K562 (cell line): Measurements from ENCODE around the gene CAPN10. TPM values are rescaled to one million over a fixed set of nuclear protein-coding genes. Genes with fewer than 3 reads are reported as not detected.

Experiments used
- ATAC-seq: fragments of 200-7000 bp; cut with Tn5 transposase; 3 replicates; pipeline ENCODE4 v1.9.1; 2020; ENCODE audit warnings: moderate library complexity
- BruUV-seq: library from RNA; stranded (reverse); fragments of 400-500 nt; replicated peaks from 2 replicates; lab custom pipeline; 2021; lab: Mats Ljungman, UMichigan
- CTCF ChIA-PET: fragments of 300-600 bp; formaldehyde crosslinking; extraction: SDS; loops from one replicate; lab custom pipeline; 2021; ENCODE audit warnings: low intra/inter-chr PET ratio; lab: Yijun Ruan, JAX
- POLR2A ChIA-PET: fragments of 300-600, 350-650 bp; sonication (Branson Sonifier 250); formaldehyde crosslinking; extraction: SDS; loops from one replicate; lab custom pipeline; 2021; ENCODE audit warnings: antibody characterized with exemption, inconsistent platforms; lab: Yijun Ruan, JAX
- DNase-seq, 4 experiments: peaks; one replicate each; pipeline versions ENCODE4 v3.0.0 to v3.0.0-alpha.2; 2011 to 2018; ENCODE audit warnings: low spot score in 3 of 4, mixed read lengths in 3 of 4; ENCODE audit errors: extremely low read depth in 1 of 4
- FAIRE-seq: peaks from 2 replicates; lab custom pipeline; 2011; peaks lifted over from hg19 to GRCh38; lab: Jason Lieb, UNC
- H2AFZ ChIP-seq: 2 replicates; pipeline ENCODE4 v1.6.0; 2011; ENCODE audit warnings: low read depth, low read length, control low read depth, inconsistent platforms
- H3K27ac ChIP-seq: fragments of 200-600 bp; 3 replicates; pipeline ENCODE4 v1.8.0; 2011; ENCODE audit warnings: low read depth, mild to moderate bottlenecking, control low read depth, inconsistent platforms, low read length, moderate library complexity, mixed read lengths; ENCODE audit errors: extremely low read depth
- H3K27me3 ChIP-seq, 2 experiments: fragments of 300-600 bp in 1 of 2; 2 replicates in 1 of 2; 3 replicates in 1 of 2; pipeline versions ENCODE4 v1.6.0 to v1.8.0; 2011; ENCODE audit warnings: inconsistent platforms in 2 of 2, low read length in 2 of 2, mild to moderate bottlenecking in 1 of 2, mixed read lengths in 1 of 2, moderate library complexity in 1 of 2; ENCODE audit not compliant: control insufficient read depth in 2 of 2, insufficient read depth in 2 of 2
- H3K36me3 ChIP-seq: fragments of 300-600 bp; 3 replicates; pipeline ENCODE4 v1.8.0; 2011; ENCODE audit warnings: mild to moderate bottlenecking, low read length, inconsistent platforms; ENCODE audit not compliant: control insufficient read depth, insufficient read depth
- H3K4me1 ChIP-seq, 2 experiments: fragments of 200-600 bp in 1 of 2; replicated peaks in 1 of 2; 2 replicates in 1 of 2; 3 replicates in 1 of 2; pipeline versions ENCODE4 v1.5.1 to v1.8.0; 2011; ENCODE audit warnings: inconsistent platforms in 2 of 2, low read length in 2 of 2, mild to moderate bottlenecking in 1 of 2, mixed read lengths in 1 of 2, moderate library complexity in 1 of 2; ENCODE audit not compliant: control insufficient read depth in 2 of 2, insufficient read depth in 2 of 2
- H3K4me2 ChIP-seq: 2 replicates; pipeline ENCODE4 v1.6.1; 2011; ENCODE audit warnings: low read length, control low read depth, inconsistent platforms, mixed read lengths; ENCODE audit not compliant: insufficient read depth
- H3K4me3 ChIP-seq: fragments of 200-600 bp; sonication (generic), shearing (Covaris generic); 2 replicates; pipeline ENCODE4 v1.5.1; 2016; ENCODE audit warnings: control low read depth, inconsistent platforms
- H3K79me2 ChIP-seq: fragments of 200-600 bp; 3 replicates; pipeline ENCODE4 v1.8.0; 2011; ENCODE audit warnings: low read length, inconsistent platforms; ENCODE audit not compliant: control insufficient read depth, insufficient read depth
- H3K9ac ChIP-seq, 2 experiments: 2 replicates each; pipeline versions ENCODE4 v1.6.0 to v1.6.1; 2011; ENCODE audit warnings: low read depth in 2 of 2, low read length in 2 of 2, control low read depth in 1 of 2, inconsistent platforms in 1 of 2, mild to moderate bottlenecking in 1 of 2, mixed read lengths in 1 of 2; ENCODE audit not compliant: insufficient read depth in 1 of 2
- H3K9me1 ChIP-seq: one replicate; pipeline ENCODE4 v1.6.0; 2011; ENCODE audit warnings: inconsistent platforms, mild to moderate bottlenecking, low read length, moderate library complexity; ENCODE audit not compliant: control insufficient read depth, insufficient read depth
- H3K9me3 ChIP-seq: replicated peaks from 2 replicates; pipeline ENCODE4 v1.5.1; 2011; ENCODE audit warnings: low read depth, low read length, inconsistent platforms; ENCODE audit not compliant: control insufficient read depth, insufficient read depth
- H4K20me1 ChIP-seq: replicated peaks from 2 replicates; pipeline ENCODE4 v1.6.1; 2011; ENCODE audit warnings: low read length, inconsistent platforms, mixed read lengths; ENCODE audit not compliant: control insufficient read depth, insufficient read depth
- CTBP1 ChIP-seq: fragments of 450-650 bp; IDR thresholded peaks from 2 replicates; pipeline ENCODE4 v1.6.1; 2016; ENCODE audit warnings: borderline replicate concordance
- POLR2AphosphoS5 ChIP-seq: IDR thresholded peaks from 2 replicates; pipeline ENCODE4 v1.6.1; 2011; ENCODE audit warnings: mild to moderate bottlenecking, low read depth, low read length, moderate library complexity; ENCODE audit not compliant: control insufficient read depth, insufficient read depth
- TCF3 ChIP-seq: sonication (generic); formaldehyde crosslinking; IDR thresholded peaks from 2 replicates; pipeline ENCODE4 v1.4.0; 2020; ENCODE audit warnings: mild to moderate bottlenecking, missing genetic modification reagents
- ZNF133 ChIP-seq: fragments of 250-450 bp; sonication (Bioruptor Pico); IDR thresholded peaks from 2 replicates; pipeline ENCODE4 v1.4.0; 2020; ENCODE audit warnings: mild to moderate bottlenecking
- ZNF143 ChIP-seq: sonication (generic); formaldehyde crosslinking; IDR thresholded peaks from 2 replicates; pipeline ENCODE4 v1.9.0; 2022; ENCODE audit warnings: mild to moderate bottlenecking, missing genetic modification reagents
- ZSCAN29 ChIP-seq: fragments of 450-650 bp; IDR thresholded peaks from 2 replicates; pipeline ENCODE4 v1.6.1; 2017
- WGBS: fragments of 100-300 bp; shearing (Covaris generic); methylation state at CpG from one replicate; pipeline ENCODE4 v1.1.6; 2016; ENCODE audit warnings: low coverage, mixed read lengths; ENCODE audit not compliant: insufficient coverage; ENCODE audit errors: missing lambda C conversion rate; 5-methylcytosine and 5-hydroxymethylcytosine counted together
- in situ Hi-C: fragments of 300-500 bp; cut with MboI; formaldehyde crosslinking; loops from 4 replicates; pipeline ENCODE4 v1.15.0; 2018; ENCODE audit warnings: inconsistent platforms, mixed read lengths
- intact Hi-C: fragments of 100-400 bp; cut with micrococcal nuclease; formaldehyde crosslinking; loops from 2 replicates; pipeline ENCODE4 v1.14.2; 2022
- polyA plus RNA-seq, 8 experiments: library from polyadenylated mRNA; depleted of rRNA in 4 of 8; stranded (reverse) in 5 of 8; unstranded in 3 of 8; fragments of >200 nt; fragmentation: Nextera tagmentation in 2 of 8; fragmentation: Illumina TruSeq in 1 of 8; extraction: Ambion mirVana in 2 of 8; extraction: Trizol in 1 of 8; gene quantifications; 2 replicates each; pipeline versions ENCODE4 v1.2.1 to v1.2.3, GENCODE V29; 2011 to 2014; ENCODE audit warnings: inconsistent platforms in 1 of 8, missing spikeins in 1 of 8
- total RNA-seq, 7 experiments: library from RNA; depleted of rRNA in 6 of 7; stranded (reverse); fragments of >200 nt in 6 of 7; fragmentation: Illumina TruSeq in 2 of 7; extraction: Trizol in 2 of 7; gene quantifications; 2 replicates each; pipeline versions ENCODE4 v1.2.1 to v1.2.3, GENCODE V29; 2011 to 2021; ENCODE audit warnings: low replicate concordance in 1 of 7

CAPN10 gene
- total and polyA plus RNA-seq, 9 of the 15 experiments (the other 6 are each of a cell fraction or from before 2014, with no cell fraction given): 0.08 to 26.1 (median 8.4) TPM

- Histone ChIP-seq H2AFZ (no peak overlapping the region), H3K4me3 (no peak overlapping the region), H3K79me2 (peaks cover 40% of the 10 kb centered on the region), H3K4me2 (no peak overlapping the region; the same call in 1 of the 2 replicates), H3K27ac (no peak overlapping the region), H4K20me1 (no peaks in the 10 kb centered on the region; the same call in 1 of the 2 replicates), H3K9me3 (no peaks in the 10 kb centered on the region), H3K27me3 (no peaks in the 10 kb centered on the region), H3K36me3 (peaks cover 28% of the 10 kb centered on the region; the same call in 2 of the 3 replicates), H3K9me1 (no peaks in the 10 kb centered on the region), H3K9ac (peak overlapping the region in 1 of 2 experiments; percentile 60; a peak in 1 of 4 replicates), H3K4me1 (peaks cover 17 to 51% of the 10 kb centered on the region in 2 experiments)
- in situ Hi-C loops (no loop called here), intact Hi-C loops (no loop called here)
- no peak for TF ChIP-seq CTBP1
- TF ChIP-seq ZNF143 (CRISPR knock-in tag): no peak
- no peak for TF ChIP-seq ZSCAN29
- ChIA-PET POLR2A (interaction anchor here (0.6 to 1.4 kb wide), 2 partner anchors 9 to 92 kb away, joined by 3 to 4 read pairs; no protein-coding TSS in a partner anchor), CTCF (no interaction called here)
- 24% methylated on average over 3 of the region's 4 CpGs for WGBS
- DNase-seq (no peak), ATAC-seq (no peak), FAIRE-seq (no peak)
- BruUV-seq: no TSS peak
These were observed 2.1 kb downstream of the CAPN10 start for GRCh38 chr2:240588669-240589068.

GRCh38 chr2:240589375-240589774 lies 2.8 kb downstream of the CAPN10 start:
- 58% methylated on average over 4 of the region's 14 CpGs for WGBS
- no peaks in the 10 kb centered on the region; the same call in 1 of the 2 replicates for H4K20me1 ChIP-seq
- no peak for FAIRE-seq

More at GRCh38 chr2:240589375-240589774, 2.8 kb downstream of the CAPN10 start:
- no peak for ATAC-seq
- in situ Hi-C loops: no loop called here
- Histone ChIP-seq H3K9ac (no peak overlapping the region), H3K9me3 (no peaks in the 10 kb centered on the region), H3K36me3 (peaks cover 28% of the 10 kb centered on the region; the same call in 2 of the 3 replicates), H3K4me3 (no peak overlapping the region), H3K9me1 (no peaks in the 10 kb centered on the region), H3K27ac (no peak overlapping the region), H2AFZ (no peak overlapping the region), H3K79me2 (peaks cover 37% of the 10 kb centered on the region), H3K4me1 (peaks cover 12 to 47% of the 10 kb centered on the region in 2 experiments), H3K4me2 (no peak overlapping the region), H3K27me3 (no peaks in the 10 kb centered on the region)
- TF ChIP-seq POLR2AphosphoS5 (no peak), ZNF133 (CRISPR knock-in tag) (no peak), TCF3 (no peak)
- no TSS peak for BruUV-seq
- no peak for DNase-seq
- CTCF ChIA-PET: no interaction called here
- intact Hi-C loops: no loop called here
- POLR2A ChIA-PET: no interaction called here
